GM12891 (cell line): ENCODE data around the gene OPCML.

ENCODE experiments used
- DNase-seq: peaks from one replicate; pipeline ENCODE4 v3.0.0; 2011; ENCODE audit warnings: low spot score; ENCODE audit not compliant: insufficient read length
- FAIRE-seq: peaks from 2 replicates; lab custom pipeline; 2011; peaks lifted over from hg19 to GRCh38; lab: Jason Lieb, UNC
- PAX5 ChIP-seq: IDR thresholded peaks from 2 replicates; pipeline ENCODE4 v1.6.1; 2011; ENCODE audit warnings: low read length, moderate library complexity, mild to moderate bottlenecking; ENCODE audit not compliant: insufficient read depth, severe bottlenecking
- POLR2A ChIP-seq: IDR thresholded peaks from 2 replicates; pipeline ENCODE4 v1.6.1; 2011; ENCODE audit warnings: low read depth, low read length, control low read depth
- POLR2AphosphoS5 ChIP-seq: IDR thresholded peaks from 2 replicates; pipeline ENCODE4 v1.6.1; 2011; ENCODE audit warnings: low read depth, low read length, control low read depth
- POU2F2 ChIP-seq: IDR thresholded peaks from 2 replicates; pipeline ENCODE4 v1.6.1; 2011; ENCODE audit warnings: low read depth, mild to moderate bottlenecking, control low read depth, low read length, moderate library complexity
- SPI1 ChIP-seq: IDR thresholded peaks from 2 replicates; pipeline ENCODE4 v1.6.1; 2011; ENCODE audit warnings: low read depth, low read length, control low read depth
- TAF1 ChIP-seq: IDR thresholded peaks from 2 replicates; pipeline ENCODE4 v1.6.1; 2011; ENCODE audit warnings: low read depth, low read length, control low read depth

Gene OPCML

GRCh38 chr11:132943357-132943705 lies 589.0 kb downstream of the OPCML start:
- FAIRE-seq (no peak), DNase-seq (no peak)
- TF ChIP-seq POU2F2 (no peak), SPI1 (no peak), POLR2AphosphoS5 (no peak), PAX5 (no peak), TAF1 (no peak), POLR2A (no peak)

- FAIRE-seq: peak; percentile 82
- no peak for TF ChIP-seq POLR2AphosphoS5
- TF ChIP-seq POLR2A: no peak
- TF ChIP-seq PAX5: no peak
- no peak for TF ChIP-seq SPI1
- TF ChIP-seq TAF1: no peak
- TF ChIP-seq POU2F2: no peak
- no peak for DNase-seq
These were observed 589.5 kb downstream of the OPCML start for GRCh38 chr11:132942611-132943356.

- no peak for TF ChIP-seq TAF1
- TF ChIP-seq POLR2AphosphoS5: no peak
- TF ChIP-seq SPI1: no peak
- TF ChIP-seq PAX5: no peak
- TF ChIP-seq POLR2A: no peak
- TF ChIP-seq POU2F2: no peak
- DNase-seq: no peak
- FAIRE-seq: no peak
These were observed 590.5 kb downstream of the OPCML start for GRCh38 chr11:132941761-132942160.

- DNase-seq: peak; percentile 20
- no peak for TF ChIP-seq POLR2AphosphoS5
- no peak for TF ChIP-seq TAF1
- TF ChIP-seq POU2F2: no peak
- TF ChIP-seq SPI1: no peak
- no peak for TF ChIP-seq PAX5
- no peak for FAIRE-seq
These were observed 591.2 kb downstream of the OPCML start for GRCh38 chr11:132941024-132941646.

- DNase-seq: no peak
- TF ChIP-seq POU2F2 (no peak), TAF1 (no peak), PAX5 (no peak), SPI1 (no peak), POLR2A (no peak), POLR2AphosphoS5 (no peak)
These were observed 595.3 kb downstream of the OPCML start for GRCh38 chr11:132937016-132937415.

GRCh38 chr11:132935383-132935782 lies 596.9 kb downstream of the OPCML start:
- DNase-seq (no peak), FAIRE-seq (no peak)
- no peak for TF ChIP-seq TAF1
- TF ChIP-seq PAX5: no peak
- no peak for TF ChIP-seq SPI1
- TF ChIP-seq POLR2A: no peak
- TF ChIP-seq POU2F2: no peak
- no peak for TF ChIP-seq POLR2AphosphoS5

More at GRCh38 chr11:132937016-132937415, 595.3 kb downstream of the OPCML start:
- no peak for FAIRE-seq

- no peak for FAIRE-seq
- TF ChIP-seq POLR2AphosphoS5 (no peak), SPI1 (no peak), PAX5 (no peak), POU2F2 (no peak), POLR2A (no peak), TAF1 (no peak)
These were observed 598.6 kb downstream of the OPCML start for GRCh38 chr11:132933703-132934102.

GRCh38 chr11:132925825-132926469 lies 606.4 kb downstream of the OPCML start:
- no peak for FAIRE-seq
- DNase-seq: no peak
- TF ChIP-seq PAX5 (no peak), POLR2AphosphoS5 (no peak), SPI1 (no peak)

More at GRCh38 chr11:132933703-132934102, 598.6 kb downstream of the OPCML start:
- DNase-seq: no peak

- no peak for DNase-seq
- no peak for FAIRE-seq
- TF ChIP-seq POLR2AphosphoS5 (no peak), POLR2A (no peak), SPI1 (no peak), TAF1 (no peak), POU2F2 (no peak), PAX5 (no peak)
These were observed 610.7 kb downstream of the OPCML start for GRCh38 chr11:132921597-132921996.
